Measurements from ENCODE around the gene TIGAR.

The TIGAR gene

DNA sequence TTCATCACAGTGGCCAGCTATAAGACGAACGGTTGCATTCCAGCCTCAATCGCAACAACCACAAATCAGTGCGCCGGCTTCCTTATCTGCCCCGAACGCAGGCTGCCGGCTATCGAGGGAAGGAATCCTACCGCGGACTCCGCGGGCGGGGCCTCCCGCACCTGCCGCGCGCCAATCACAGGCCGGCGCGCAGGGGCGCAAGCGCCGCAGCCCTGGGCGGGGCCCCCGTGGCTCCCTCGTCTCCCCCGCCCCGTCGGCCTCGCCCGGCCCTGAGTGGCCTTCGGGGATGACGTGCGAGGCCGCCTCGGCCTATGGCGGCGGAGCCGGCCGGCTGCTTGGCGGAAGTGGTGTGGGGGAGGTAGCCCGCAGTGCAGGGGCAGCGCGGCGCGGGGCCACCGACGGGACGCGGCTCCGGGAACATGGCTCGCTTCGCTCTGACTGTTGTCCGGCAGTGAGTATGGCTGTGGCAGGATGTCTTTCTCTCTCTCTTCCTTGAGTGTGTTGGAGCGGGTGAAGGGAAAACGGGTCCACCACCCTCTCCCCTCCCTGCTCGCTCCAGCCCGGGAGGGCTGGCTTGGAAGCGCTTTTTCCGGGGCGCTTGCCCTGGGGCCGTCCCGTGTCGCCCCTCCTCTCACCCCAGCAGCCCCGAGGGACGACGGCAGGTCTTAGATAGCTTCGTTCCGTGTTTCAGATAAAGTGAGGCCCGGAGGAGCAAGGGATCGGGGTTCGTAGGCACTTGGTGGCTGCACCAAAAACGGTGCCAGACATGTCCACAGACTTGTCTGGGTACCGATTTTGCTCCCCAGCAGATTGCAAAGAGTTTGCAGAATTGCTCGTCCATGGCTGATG, at the start of gene TIGAR:
TSS of gene TIGAR (plus strand) at position 361 of the 849 bp plus-strand sequence. CDS start at position 420, 59 bp downstream.
- peak within 1 kb of the TSS; percentile 72 for H3K4me3 ChIP-seq (ENCODE audit: control insufficient read depth, low read depth, low read length)
- DNase-seq (ENCODE audit: low read depth), result peak; percentile 48
- no peak for TF ChIP-seq CTCF (IDR thresholded peaks at IDR 0.05; ENCODE audit: control insufficient read depth, insufficient read depth, low read depth, low read length, missing control alignments)

DNA sequence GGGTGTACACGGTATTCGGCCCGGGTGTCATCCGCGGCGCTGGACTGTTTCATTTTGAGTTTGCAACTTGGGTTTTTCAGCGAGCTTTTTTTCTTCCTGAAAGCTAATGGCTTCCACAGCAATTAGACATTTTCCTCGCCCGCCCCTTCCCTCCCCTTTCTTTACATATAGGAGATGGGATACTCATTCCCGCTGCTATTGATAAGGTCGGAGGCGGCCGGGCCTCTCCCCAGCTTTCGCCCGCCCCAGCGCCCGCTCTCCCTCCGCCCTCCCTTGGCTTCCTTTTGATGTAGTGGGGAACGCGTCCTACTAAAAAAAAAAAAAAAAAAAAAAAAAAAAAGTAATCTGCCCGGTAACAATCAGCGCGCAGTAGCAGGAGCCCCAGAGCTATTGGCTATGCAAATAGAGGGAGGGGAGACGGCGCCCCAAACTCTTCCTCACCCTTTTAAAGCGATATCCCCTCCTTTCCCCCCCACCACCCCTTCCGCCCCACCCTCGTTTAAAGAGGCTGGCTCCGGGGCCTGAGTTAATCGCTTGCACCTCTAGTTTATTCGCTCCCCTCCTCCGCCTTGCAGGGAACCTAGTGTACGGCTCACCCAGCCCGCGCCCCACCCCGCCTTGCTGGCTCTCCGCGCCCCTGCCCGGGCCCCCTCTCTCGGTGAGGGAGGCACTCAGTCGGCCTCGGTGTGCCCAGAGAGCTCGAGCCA, 49.1 kb upstream of the TIGAR start:
- H3K4me3 ChIP-seq (ENCODE audit: control insufficient read depth, low read depth, low read length), result no peak overlapping the region; the same call in 1 of the 2 replicates
- no peak for TF ChIP-seq CTCF (IDR thresholded peaks at IDR 0.05; ENCODE audit: control insufficient read depth, insufficient read depth, low read depth, low read length, missing control alignments)
- no peak for DNase-seq (ENCODE audit: low read depth)

DNA sequence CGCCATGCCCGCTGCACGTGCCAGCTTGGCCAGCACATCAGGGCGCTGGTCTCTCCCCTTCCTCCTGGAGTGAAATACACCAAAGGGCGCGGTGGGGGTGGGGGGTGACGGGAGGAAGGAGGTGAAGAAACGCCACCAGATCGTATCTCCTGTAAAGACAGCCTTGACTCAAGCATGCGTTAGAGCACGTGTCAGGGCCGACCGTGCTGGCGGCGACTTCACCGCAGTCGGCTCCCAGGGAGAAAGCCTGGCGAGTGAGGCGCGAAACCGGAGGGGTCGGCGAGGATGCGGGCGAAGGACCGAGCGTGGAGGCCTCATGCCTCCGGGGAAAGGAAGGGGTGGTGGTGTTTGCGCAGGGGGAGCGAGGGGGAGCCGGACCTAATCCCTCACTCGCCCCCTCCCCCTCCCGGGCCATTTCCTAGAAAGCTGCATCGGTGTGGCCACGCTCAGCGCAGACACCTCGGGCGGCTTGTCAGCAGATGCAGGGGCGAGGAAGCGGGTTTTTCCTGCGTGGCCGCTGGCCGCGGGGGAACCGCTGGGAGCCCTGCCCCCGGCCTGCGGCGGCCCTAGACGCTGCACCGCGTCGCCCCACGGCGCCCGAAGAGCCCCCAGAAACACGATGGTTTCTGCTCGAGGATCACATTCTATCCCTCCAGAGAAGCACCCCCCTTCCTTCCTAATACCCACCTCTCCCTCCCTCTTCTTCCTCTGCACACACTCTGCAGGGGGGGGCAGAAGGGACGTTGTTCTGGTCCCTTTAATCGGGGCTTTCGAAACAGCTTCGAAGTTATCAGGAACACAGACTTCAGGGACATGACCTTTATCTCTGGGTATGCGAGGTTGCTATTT, 48.4 kb upstream of the TIGAR start:
- TF ChIP-seq CTCF (IDR thresholded peaks at IDR 0.05; ENCODE audit: control insufficient read depth, insufficient read depth, low read depth, low read length, missing control alignments), result no peak
- no peak for DNase-seq (ENCODE audit: low read depth)
- H3K4me3 ChIP-seq (ENCODE audit: control insufficient read depth, low read depth, low read length), result no peak overlapping the region

DNA sequence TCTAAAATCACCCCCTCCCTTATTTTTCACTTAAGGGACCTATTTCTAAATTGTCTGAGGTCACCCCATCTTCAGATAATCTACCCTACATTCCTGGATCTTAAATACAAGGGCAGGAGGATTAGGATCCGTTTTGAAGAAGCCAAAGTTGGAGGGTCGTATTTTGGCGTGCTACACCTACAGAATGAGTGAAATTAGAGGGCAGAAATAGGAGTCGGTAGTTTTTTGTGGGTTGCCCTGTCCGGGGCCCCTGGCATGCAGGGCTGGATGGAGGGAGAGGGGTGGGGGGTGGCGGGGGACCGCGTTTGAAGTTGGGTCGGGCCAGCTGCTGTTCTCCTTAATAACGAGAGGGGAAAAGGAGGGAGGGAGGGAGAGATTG, 47.8 kb upstream of the TIGAR start:
- TF ChIP-seq CTCF (IDR thresholded peaks at IDR 0.05; ENCODE audit: control insufficient read depth, insufficient read depth, low read depth, low read length, missing control alignments), result no peak
- no peak overlapping the region for H3K4me3 ChIP-seq (ENCODE audit: control insufficient read depth, low read depth, low read length)

GRCh38 chr12:4273652-4274395, 47.2 kb upstream of the TIGAR start, which contains the start of gene CCND2:
CCND2 (plus strand) TSS chr12:4273762; CDS start chr12:4274041, 279 bp downstream.
- TF ChIP-seq CTCF (IDR thresholded peaks at IDR 0.05; ENCODE audit: control insufficient read depth, insufficient read depth, low read depth, low read length, missing control alignments), result no peak
- DNase-seq (ENCODE audit: low read depth), result no peak
- H3K4me3 ChIP-seq (ENCODE audit: control insufficient read depth, low read depth, low read length), result peak within 1 kb of the TSS; percentile 45

More for the DNA sequence above, 47.8 kb upstream of the TIGAR start:
- no peak for DNase-seq (ENCODE audit: low read depth)

Data from AG09309 (cell line).